ENCODE measurements around the gene BCAP31.
"Not testable (repeated sequence)": the region's sequence is repeated elsewhere in the genome, so short reads cannot be mapped to it uniquely, and the experiment has no call there.

The BCAP31 gene

DNA sequence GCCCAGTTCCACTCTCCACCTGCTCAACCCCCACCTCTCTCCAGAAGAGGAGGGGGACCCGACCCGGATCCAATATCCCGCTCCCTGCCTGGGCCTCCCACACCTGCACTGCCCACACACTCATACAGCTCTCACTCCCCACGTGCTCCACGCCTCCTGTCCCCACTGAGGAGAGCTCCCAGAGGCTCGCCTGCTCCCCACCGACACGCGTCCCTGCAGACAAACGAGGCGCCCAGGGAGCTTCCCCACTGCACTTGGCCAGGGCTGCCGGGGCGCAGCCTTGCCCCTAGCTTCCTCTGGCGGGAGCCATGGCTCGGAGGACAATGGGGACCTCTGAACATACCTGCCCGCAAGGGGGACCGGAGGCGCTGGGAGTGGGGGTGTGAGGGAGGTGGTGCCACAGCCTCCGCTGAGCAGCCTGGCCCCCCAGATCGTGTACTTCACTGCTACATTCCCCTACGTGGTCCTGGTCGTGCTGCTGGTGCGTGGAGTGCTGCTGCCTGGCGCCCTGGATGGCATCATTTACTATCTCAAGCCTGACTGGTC, 31.5 kb downstream of the BCAP31 start:
- DNase-seq, result no peak

- DNase-seq, result no peak
Measured at GRCh38 chrX:153692003-153692402, 32.2 kb downstream of the BCAP31 start.

DNA sequence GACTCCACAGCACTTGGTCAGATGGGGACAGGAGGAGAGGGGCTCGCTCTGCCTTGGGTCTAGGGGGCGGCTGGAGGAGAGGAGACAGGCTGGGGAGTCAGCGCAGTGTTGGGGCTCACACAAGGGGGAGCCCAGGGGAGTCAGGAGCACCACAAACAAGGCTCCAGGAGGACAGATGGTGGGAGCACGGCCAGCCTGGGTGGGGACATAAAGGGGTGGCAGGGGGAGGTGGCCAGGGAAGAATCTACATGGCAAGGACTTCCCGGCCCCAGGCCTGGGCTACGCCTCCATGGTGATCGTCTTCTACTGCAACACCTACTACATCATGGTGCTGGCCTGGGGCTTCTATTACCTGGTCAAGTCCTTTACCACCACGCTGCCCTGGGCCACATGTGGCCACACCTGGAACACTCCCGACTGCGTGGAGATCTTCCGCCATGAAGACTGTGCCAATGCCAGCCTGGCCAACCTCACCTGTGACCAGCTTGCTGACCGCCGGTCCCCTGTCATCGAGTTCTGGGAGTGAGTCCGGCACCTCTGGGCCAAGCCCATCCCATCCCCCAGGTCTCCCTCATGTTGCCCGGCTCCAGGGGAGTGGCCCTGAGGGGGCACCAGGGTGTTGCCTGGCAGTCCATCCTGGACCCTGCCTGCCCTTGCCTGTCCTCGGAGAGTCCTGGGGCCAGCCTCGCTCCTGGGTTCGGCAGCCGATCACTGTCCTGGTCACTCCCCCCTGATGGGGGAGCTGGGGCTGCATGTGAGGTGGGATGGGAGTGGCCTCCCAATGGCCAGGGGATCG, 33.0 kb downstream of the BCAP31 start:
- not testable (repeated sequence) for DNase-seq

DNA sequence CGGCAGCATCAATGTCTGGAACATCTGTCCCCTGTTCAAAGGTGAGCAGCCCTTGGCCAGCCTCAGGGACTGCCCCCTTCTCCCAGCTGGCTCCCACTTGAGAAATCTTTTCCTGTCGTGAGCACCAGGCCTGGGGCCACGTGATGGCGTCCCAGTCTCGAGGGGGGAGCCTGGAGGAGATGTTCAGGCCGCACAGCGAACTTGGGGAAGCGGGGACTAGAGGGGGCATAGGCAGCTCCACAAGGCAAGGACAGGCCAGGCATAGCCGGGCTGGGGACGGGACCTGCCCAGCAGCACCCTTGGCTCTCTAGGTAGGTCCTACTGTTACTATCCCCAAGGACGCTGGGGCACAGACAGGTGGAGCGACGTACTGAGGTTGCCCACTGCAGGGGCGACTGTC, 33.7 kb downstream of the BCAP31 start:
- no peak for DNase-seq

GRCh38 chrX:153689654-153690465, 34.3 kb downstream of the BCAP31 start:
- DNase-seq, result no peak

DNA sequence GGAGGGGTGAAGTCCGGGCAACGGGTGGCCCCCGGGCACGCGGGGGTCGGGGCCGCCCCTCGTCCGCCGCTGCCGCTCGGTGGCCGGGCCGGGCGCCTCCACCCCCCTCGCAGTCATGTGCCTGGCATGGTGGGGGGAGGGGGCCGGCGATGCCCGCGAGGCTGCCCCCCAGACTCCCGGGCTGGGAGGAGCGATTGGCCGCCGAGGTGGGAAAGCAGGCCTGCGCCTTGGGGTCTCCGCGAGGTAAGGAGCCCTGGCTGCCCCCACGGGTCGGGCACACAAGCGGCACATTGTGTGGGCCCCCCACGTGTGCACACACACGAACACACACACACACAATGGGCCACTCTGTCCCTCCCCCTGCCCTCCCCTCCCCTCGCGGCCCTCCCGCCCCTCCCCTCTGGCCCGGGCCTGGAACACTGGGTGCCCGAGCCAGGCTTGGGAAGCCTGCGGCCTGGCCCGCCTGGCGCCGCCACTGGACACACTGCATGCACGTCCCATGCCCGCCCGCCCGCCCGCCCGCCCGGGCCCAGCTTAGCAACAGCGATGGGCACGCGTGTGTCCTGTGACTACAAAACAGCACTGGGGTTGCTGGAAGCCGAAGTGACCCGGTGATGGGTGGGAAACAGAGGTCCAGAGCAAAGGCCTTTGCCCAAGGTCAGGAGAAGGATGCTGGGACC, 35.1 kb downstream of the BCAP31 start:
- no peak for DNase-seq

DNA sequence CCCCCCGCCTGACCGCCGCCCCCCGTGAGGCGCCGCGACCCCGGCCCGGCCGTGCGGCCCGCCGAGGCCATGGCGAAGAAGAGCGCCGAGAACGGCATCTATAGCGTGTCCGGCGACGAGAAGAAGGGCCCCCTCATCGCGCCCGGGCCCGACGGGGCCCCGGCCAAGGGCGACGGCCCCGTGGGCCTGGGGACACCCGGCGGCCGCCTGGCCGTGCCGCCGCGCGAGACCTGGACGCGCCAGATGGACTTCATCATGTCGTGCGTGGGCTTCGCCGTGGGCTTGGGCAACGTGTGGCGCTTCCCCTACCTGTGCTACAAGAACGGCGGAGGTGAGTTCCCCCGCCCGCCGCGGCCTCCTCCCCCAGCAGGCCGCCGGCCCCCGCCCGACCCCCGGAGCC, 35.7 kb downstream of the BCAP31 start:
- no peak for DNase-seq

GRCh38 chrX:153688071-153688470, 36.1 kb downstream of the BCAP31 start:
- DNase-seq, result no peak

- DNase-seq, result peak; percentile 27
Measured at GRCh38 chrX:153687121-153688039, 36.8 kb downstream of the BCAP31 start, which contains the start of gene SLC6A8. Gene SLC6A8, plus strand, starts transcription at chrX:153687926. Its CDS starts 649 bp downstream, at chrX:153688575.

GRCh38 chrX:153686711-153687110, 37.5 kb downstream of the BCAP31 start:
- no peak for DNase-seq

DNA sequence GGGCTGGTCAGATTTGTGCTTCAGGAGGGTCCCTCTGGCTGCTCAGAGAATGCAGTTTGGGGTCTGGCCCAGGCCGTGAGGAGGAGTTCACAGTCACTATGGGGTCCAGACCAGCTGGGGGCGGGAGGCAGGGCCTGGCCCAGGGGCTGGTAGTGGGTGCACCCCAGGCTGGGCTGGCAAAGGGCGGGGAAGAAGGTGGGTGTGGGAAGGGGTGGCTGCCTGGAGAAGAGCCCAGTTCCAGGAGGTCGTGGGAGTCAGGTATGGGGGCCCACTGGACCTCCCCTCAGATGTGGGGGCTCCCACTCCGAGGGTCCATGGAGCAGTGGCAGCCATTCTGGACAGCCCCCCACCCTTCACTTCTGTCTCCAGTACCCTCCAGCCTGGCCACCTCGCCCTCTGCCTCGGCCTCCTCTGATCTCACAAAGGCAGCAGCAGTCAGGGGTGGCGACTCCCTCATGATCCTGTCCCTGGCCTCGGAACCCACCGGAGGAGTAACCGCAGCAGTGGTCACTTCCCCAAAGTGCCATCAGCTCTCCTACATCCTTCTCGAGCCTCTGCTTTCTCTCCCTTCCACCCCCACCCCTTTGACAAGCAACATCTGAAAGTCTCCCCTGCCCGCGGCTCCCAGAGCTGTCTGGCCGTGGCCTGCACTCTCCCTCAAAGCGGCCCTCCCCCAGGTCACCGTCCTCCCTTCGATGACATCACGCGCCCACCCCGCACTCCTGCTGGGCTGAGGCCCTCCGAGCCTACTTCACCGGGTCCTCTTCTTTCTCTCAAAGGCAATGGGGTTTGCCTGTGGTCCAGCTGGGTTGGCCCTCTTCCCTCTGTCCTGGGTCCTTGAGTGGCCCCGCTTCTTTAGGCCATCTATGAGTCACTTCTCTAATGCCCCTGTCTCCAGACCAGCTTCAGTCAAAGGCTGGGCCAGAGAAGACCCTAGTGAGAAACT, 38.2 kb downstream of the BCAP31 start:
- no peak for DNase-seq

DNA sequence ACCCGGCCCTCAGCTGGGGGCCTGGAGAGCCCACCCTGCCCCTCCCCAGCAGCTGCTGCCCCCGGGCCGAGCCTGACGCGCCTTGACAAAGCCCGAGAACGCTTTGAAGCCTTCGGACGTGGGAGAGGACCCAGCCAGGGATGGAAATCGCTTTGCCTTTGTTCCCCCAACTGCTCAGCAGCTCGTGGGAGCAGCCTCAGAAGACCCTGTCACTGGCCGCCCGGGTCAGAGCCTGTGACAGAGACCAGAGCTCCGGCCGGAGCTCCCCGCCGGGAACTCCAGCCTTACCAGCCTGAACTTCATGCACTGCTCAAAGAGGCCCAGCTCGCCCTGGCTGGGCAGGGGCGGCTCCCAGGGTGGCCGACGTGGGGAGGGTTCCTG, 39.0 kb downstream of the BCAP31 start:
- no peak for DNase-seq

- DNase-seq, result no peak
Measured at GRCh38 chrX:153684467-153685155, 39.6 kb downstream of the BCAP31 start.

DNA sequence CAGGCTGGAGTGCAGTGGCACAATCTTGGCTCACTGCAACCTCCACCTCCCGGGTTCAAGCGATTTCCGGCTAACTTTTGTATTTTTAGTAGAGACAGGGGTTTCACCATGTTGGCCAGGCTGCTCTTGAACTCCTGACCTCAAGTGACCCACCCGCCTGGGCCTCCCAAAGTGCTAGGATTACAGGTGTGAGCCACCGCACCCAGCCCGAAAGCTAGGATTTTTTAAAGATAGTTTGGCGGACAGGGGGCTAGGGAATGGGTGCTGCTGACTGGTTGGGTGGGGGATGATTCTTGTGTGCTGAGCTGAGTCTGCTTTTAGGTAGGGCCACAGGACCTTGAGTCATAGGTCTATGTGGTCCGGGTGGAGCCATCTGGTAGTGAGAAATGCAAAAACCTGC, 40.7 kb downstream of the BCAP31 start:
- DNase-seq, result not testable (repeated sequence)

DNA sequence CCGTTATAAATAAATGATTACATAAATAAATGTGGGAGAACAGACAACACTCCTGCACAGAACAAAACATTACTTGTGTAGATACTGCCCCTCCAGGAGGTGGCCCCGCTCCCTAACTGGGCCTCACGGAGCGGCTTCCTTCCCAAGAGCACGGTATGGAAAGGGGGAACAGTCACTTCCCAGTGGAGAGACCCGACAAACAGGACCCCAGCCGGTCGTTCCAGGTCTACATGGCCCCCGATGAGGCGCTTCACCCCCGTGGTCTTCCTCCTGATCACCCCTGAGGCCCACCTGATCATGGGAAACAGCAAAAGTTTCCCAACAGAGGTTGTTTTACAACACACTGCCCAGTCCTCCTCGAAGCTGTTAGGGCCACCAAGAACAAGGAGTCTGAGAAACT, 43.0 kb downstream of the BCAP31 start:
- DNase-seq, result no peak

DNA sequence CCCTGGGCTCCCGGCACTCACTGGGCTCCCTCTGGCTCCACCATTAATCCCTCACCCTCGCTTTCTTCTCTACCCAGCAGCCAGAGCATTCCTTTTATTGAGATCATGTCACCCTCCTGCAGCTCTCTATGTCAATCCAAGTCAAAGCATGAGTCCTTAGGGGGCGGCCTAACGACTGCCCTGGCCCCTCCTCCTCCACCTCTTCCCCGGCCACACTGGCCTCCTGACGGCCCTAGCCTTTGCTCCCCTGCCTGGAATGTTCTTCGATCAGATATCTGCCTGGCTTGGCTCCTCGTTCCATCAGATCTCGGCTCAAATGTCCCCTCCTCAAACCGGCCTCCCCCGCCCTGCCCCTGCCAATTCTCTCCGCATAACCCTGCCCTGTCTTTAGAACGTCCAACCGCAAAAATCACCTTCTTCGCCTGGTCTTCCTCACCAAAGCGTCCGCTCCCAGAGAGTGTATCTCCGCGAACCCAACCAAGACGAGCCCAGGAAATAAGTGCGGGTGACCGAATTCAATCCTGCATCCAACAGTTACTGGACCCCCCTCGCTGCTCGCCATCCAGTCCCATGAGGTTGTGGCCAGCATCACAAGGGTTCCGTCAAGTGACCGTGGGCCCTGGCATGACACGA, 49.9 kb downstream of the BCAP31 start:
- no peak for DNase-seq

- DNase-seq, result no peak
Measured at GRCh38 chrX:153673428-153674218, 50.6 kb downstream of the BCAP31 start, which contains the start of gene PNCK. Gene PNCK, minus strand, starts transcription at chrX:153673813. Its CDS starts 737 bp downstream, at chrX:153673076.

DNA sequence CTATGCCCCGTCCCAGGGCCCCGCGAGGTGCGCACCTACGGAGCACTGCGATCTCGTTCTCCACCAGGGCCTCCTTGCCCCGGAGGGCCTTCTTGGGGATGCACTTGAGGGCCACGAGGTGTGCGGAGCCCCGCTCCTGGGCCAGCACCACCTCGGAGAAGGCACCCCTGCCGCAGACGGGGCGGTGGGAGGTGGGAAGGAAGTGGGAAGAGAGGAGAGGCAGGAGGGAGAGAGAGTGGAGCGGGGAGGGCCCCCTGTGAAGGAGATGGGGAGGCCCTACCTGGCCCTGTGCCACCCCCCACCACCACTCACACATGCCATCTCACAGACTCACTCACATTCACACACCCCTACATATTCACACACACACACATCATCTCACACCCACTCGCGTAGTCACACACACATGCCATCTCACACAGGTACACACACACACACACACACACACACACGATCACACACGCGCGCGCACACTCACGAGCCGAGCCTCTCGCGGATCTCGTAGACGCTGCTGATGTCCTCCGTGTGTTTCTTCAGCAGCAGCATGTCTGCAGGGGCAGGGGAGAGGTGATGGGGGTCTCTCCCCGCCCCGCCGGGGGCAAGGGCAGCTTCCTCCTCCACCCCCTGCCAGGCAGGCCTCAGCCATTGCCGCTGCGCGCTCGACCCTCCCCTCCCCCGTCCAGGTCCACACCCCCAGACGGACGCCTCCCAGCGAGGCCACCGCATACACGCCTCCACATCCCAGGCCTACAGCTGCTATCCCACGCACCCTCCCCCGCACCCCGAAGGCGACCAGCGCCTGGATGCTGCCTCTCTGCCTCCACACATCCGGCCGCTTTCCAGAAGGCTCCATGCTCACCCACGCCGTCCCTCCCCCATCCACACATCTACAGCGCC, 51.4 kb downstream of the BCAP31 start:
- DNase-seq, result no peak

Data from stimulated activated naive CD4-positive, alpha-beta T cell treated with Interleukin-2 at 50 U/mL for 16 hours (primary cell).